ENCODE results near the gene TMEM201. TPM values are rescaled to one million over a fixed set of nuclear protein-coding genes. Genes with fewer than 3 reads are reported as not detected.

Gene TMEM201
- total and polyA plus RNA-seq, 9 of the 15 experiments (the other 6 are each of a cell fraction or from before 2014, with no cell fraction given): 0.42 to 51.3 (median 7.4) TPM

- Histone ChIP-seq H2AFZ (ENCODE audit: low read depth, low read length) (no peak overlapping the region), H3K27ac (ENCODE audit: extremely low read depth, low read depth, low read length) (no peak overlapping the region), H3K36me3 (ENCODE audit: control insufficient read depth, insufficient read depth, low read length) (peaks cover 80% of the 10 kb centered on the region), H3K9me3 (replicated peaks; ENCODE audit: control insufficient read depth, insufficient read depth, low read depth, low read length) (no peaks in the 10 kb centered on the region), H3K9me1 (ENCODE audit: control insufficient read depth, insufficient read depth, low read length) (no peaks in the 10 kb centered on the region), H3K9ac (ENCODE audit: insufficient read depth in 1 of 2, low read depth in 2 of 2, low read length in 2 of 2) (no peak overlapping the region), H4K20me1 (replicated peaks; ENCODE audit: control insufficient read depth, insufficient read depth, low read length) (no peaks in the 10 kb centered on the region), H3K4me3 (no peak overlapping the region), H3K27me3 (ENCODE audit: control insufficient read depth in 2 of 2, insufficient read depth in 2 of 2, low read length in 2 of 2) (no peaks in the 10 kb centered on the region), H3K4me2 (ENCODE audit: insufficient read depth, low read length) (no peak overlapping the region), H3K4me1 (replicated peaks in 1 of 2; ENCODE audit: control insufficient read depth in 2 of 2, insufficient read depth in 2 of 2, low read length in 2 of 2) (no peaks in the 10 kb centered on the region), H3K79me2 (ENCODE audit: control insufficient read depth, insufficient read depth, low read length) (no peaks in the 10 kb centered on the region)
- TF ChIP-seq, protein P1, sequence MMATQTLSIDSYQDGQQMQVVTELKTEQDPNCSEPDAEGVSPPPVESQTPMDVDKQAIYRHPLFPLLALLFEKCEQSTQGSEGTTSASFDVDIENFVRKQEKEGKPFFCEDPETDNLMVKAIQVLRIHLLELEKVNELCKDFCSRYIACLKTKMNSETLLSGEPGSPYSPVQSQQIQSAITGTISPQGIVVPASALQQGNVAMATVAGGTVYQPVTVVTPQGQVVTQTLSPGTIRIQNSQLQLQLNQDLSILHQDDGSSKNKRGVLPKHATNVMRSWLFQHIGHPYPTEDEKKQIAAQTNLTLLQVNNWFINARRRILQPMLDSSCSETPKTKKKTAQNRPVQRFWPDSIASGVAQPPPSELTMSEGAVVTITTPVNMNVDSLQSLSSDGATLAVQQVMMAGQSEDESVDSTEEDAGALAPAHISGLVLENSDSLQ (IDR thresholded peaks at IDR 0.05): no peak
- TF ChIP-seq, protein P2, sequence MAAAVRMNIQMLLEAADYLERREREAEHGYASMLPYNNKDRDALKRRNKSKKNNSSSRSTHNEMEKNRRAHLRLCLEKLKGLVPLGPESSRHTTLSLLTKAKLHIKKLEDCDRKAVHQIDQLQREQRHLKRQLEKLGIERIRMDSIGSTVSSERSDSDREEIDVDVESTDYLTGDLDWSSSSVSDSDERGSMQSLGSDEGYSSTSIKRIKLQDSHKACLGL (CRISPR knock-in tag; IDR thresholded peaks at IDR 0.05; ENCODE audit: borderline replicate concordance, poor library complexity, severe bottlenecking): no peak
- TF ChIP-seq PCBP1 (IDR thresholded peaks at IDR 0.05; ENCODE audit: low read depth, low read length, poor library complexity, severe bottlenecking) (no peak), ZNF239 (CRISPR knock-in tag; IDR thresholded peaks at IDR 0.05) (no peak), NELFE (IDR thresholded peaks at IDR 0.05; ENCODE audit: insufficient read depth, insufficient read length) (no peak), SMARCA4 (IDR thresholded peaks at IDR 0.05) (no peak), SUPT5H (IDR thresholded peaks at IDR 0.05) (no peak), VEZF1 (CRISPR knock-in tag; IDR thresholded peaks at IDR 0.05) (no peak), ZNF408 (CRISPR knock-in tag; IDR thresholded peaks at IDR 0.05; ENCODE audit: low read depth) (no peak), TFAM (CRISPR knock-in tag; conservative IDR thresholded peaks at IDR 0.05) (no peak), ZNF57 (CRISPR knock-in tag; IDR thresholded peaks at IDR 0.05) (no peak), SFPQ (IDR thresholded peaks at IDR 0.05; ENCODE audit: low read depth, low read length) (no peak), MYNN (IDR thresholded peaks at IDR 0.05) (no peak), MYNN (CRISPR knock-in tag; IDR thresholded peaks at IDR 0.05) (no peak)
- intact Hi-C loops (cut with micrococcal nuclease) (loop anchor here (10.0 kb wide), 1 partner anchor 296 kb away; no protein-coding TSS in a partner anchor), in situ Hi-C loops (cut with MboI) (no loop called here)
- FAIRE-seq (no peak), DNase-seq (ENCODE audit: extremely low read depth in 1 of 4, low spot score in 3 of 4) (no peak), ATAC-seq (no peak)
- ChIA-PET POLR2A (interaction anchor here (1.3 kb wide), 2 partner anchors 9 to 22 kb away, joined by 3 read pairs; no protein-coding TSS in a partner anchor), CTCF (ENCODE audit: low intra/inter-chr PET ratio) (no interaction called here)
- no TSS peak for BruUV-seq (replicated peaks)
- 79% methylated on average over 2 of the region's 2 CpGs for WGBS (ENCODE audit: insufficient coverage, low coverage, missing lambda C conversion rate)
Observed at GRCh38 chr1:9580942-9581341, 7.8 kb upstream of the TMEM201 start.

Data from K562 (cell line).